GM21390 (cell line): Measurements from ENCODE around the gene FBXL14.

Experiments used
- ATAC-seq: cut with Tn5 transposase; IDR thresholded peaks from one replicate; pipeline ENCODE4 v1.9.1; 2021; ENCODE audit not compliant: unreplicated experiment

Gene FBXL14

GRCh38 chr12:1595026-1595561 lies 713 bp upstream of the FBXL14 start:
- no peak for ATAC-seq

- ATAC-seq = peak; percentile 50
Measured at GRCh38 chr12:1594006-1594260, 448 bp downstream of the FBXL14 start.

GRCh38 chr12:1593174-1594005 lies 991 bp downstream of the FBXL14 start:
- ATAC-seq = peak; percentile 33

GRCh38 chr12:1592444-1593173 lies 1.8 kb downstream of the FBXL14 start:
- ATAC-seq = no peak

GRCh38 chr12:1591543-1591942 lies 2.8 kb downstream of the FBXL14 start:
- no peak for ATAC-seq

- ATAC-seq = no peak
Measured at GRCh38 chr12:1591034-1591433, 3.3 kb downstream of the FBXL14 start.

- ATAC-seq = no peak
Measured at GRCh38 chr12:1590221-1590979, 4.0 kb downstream of the FBXL14 start.

- no peak for ATAC-seq
Measured at GRCh38 chr12:1588575-1588947, 5.8 kb downstream of the FBXL14 start.

GRCh38 chr12:1587927-1588574 lies 6.3 kb downstream of the FBXL14 start:
- ATAC-seq = no peak

GRCh38 chr12:1584326-1584725 lies 10.1 kb downstream of the FBXL14 start:
- no peak for ATAC-seq

- ATAC-seq = peak; percentile 62
Measured at GRCh38 chr12:1583421-1584078, 10.8 kb downstream of the FBXL14 start.

GRCh38 chr12:1582709-1583050 lies 11.7 kb downstream of the FBXL14 start:
- ATAC-seq = no peak

GRCh38 chr12:1581973-1582708 lies 12.2 kb downstream of the FBXL14 start:
- no peak for ATAC-seq

GRCh38 chr12:1580526-1580925 lies 13.9 kb downstream of the FBXL14 start:
- no peak for ATAC-seq

GRCh38 chr12:1579651-1580435 lies 14.5 kb downstream of the FBXL14 start:
- ATAC-seq = no peak

- no peak for ATAC-seq
Measured at GRCh38 chr12:1576410-1577241, 17.8 kb downstream of the FBXL14 start.

- ATAC-seq = no peak
Measured at GRCh38 chr12:1575408-1576401, 18.7 kb downstream of the FBXL14 start.
